AG04449 (cell line): Measurements from ENCODE around the gene PPT1.

ENCODE experiments used
- CTCF ChIA-PET: fragments of 350-600 bp; formaldehyde crosslinking; extraction: SDS; loops from one replicate; lab custom pipeline; 2021; ENCODE audit warnings: antibody characterized with exemption; lab: Yijun Ruan, JAX
- POLR2A ChIA-PET: fragments of 400-600, 350-600 bp; formaldehyde crosslinking; extraction: SDS; loops from one replicate; lab custom pipeline; 2020; ENCODE audit warnings: antibody characterized with exemption, inconsistent platforms; lab: Yijun Ruan, JAX
- DNase-seq: peaks from one replicate; pipeline ENCODE4 v3.0.0-alpha.2; 2010; ENCODE audit warnings: low read depth, low spot score
- H3K4me3 ChIP-seq: 2 replicates; pipeline ENCODE4 v1.5.1; 2011; ENCODE audit warnings: low read depth, mild to moderate bottlenecking, control low read depth, low read length
- CTCF ChIP-seq: IDR thresholded peaks from one replicate; pipeline ENCODE4 v1.5.1; 2011; ENCODE audit warnings: mild to moderate bottlenecking, moderate library complexity, low read length, control low read depth, inconsistent platforms; ENCODE audit not compliant: insufficient read depth; ENCODE audit errors: missing control alignments

The PPT1 gene

GRCh38 chr1:40096977-40097782 is at the start of gene PPT1:
PPT1 (minus strand) TSS chr1:40097252; CDS start chr1:40097238, 14 bp downstream.
- TF ChIP-seq CTCF, result peak; percentile 17
- no peak for DNase-seq
- peak within 1 kb of the TSS; percentile 77 for H3K4me3 ChIP-seq
- POLR2A ChIA-PET, result interaction anchor here (0.7 kb wide), 1 partner anchor 39 kb away, joined by 4 read pairs; no protein-coding TSS in a partner anchor
- CTCF ChIA-PET, result interaction anchor here (0.7 to 2.7 kb wide), 7 partner anchors 12 to 241 kb away, joined by 3 to 9 read pairs (median 3); no protein-coding TSS in a partner anchor

- DNase-seq, result no peak
- CTCF ChIA-PET, result interaction anchor here (0.6 to 8.0 kb wide), 84 partner anchors 10 to 809 kb away, joined by 3 to 238 read pairs (median 5); partner anchors contain the start of genes COL9A2 and SMAP2
- POLR2A ChIA-PET, result interaction anchor here (0.6 kb wide), 1 partner anchor 15 kb away, joined by 5 read pairs; no protein-coding TSS in a partner anchor
- no peak overlapping the region for H3K4me3 ChIP-seq
- TF ChIP-seq CTCF, result peak; percentile 69
These were observed 47.0 kb upstream of the PPT1 start for GRCh38 chr1:40143891-40144575.

GRCh38 chr1:40141878-40142535 is 45.0 kb upstream of the PPT1 start:
- no peak for TF ChIP-seq CTCF
- no peak for DNase-seq
- ChIA-PET POLR2A (no interaction called here), CTCF (interaction anchor here (0.8 to 8.8 kb wide), 14 partner anchors 10 to 527 kb away, joined by 3 to 238 read pairs (median 5); partner anchors contain the start of gene COL9A2)
- H3K4me3 ChIP-seq, result no peak overlapping the region

GRCh38 chr1:40140211-40140973 is 43.3 kb upstream of the PPT1 start:
- DNase-seq, result no peak
- TF ChIP-seq CTCF, result no peak
- no peak overlapping the region for H3K4me3 ChIP-seq
- ChIA-PET POLR2A (no interaction called here), CTCF (interaction anchor here (0.6 to 8.8 kb wide), 9 partner anchors 13 to 266 kb away, joined by 3 to 238 read pairs (median 5); no protein-coding TSS in a partner anchor)

- H3K4me3 ChIP-seq, result no peak overlapping the region
- DNase-seq, result no peak
- CTCF ChIA-PET, result interaction anchor here (2.8 to 4.8 kb wide), 2 partner anchors 10 to 204 kb away, joined by 17 to 23 read pairs; no protein-coding TSS in a partner anchor
- POLR2A ChIA-PET, result no interaction called here
- no peak for TF ChIP-seq CTCF
These were observed 36.8 kb upstream of the PPT1 start for GRCh38 chr1:40133839-40134238.
